ENCODE results near the gene WFIKKN1. TPM values are rescaled to one million over a fixed set of nuclear protein-coding genes. Genes with fewer than 3 reads are reported as not detected.

The WFIKKN1 gene
- total RNA-seq, 2 donors from 2014 or later = 7.7 to 11.6 TPM

DNA sequence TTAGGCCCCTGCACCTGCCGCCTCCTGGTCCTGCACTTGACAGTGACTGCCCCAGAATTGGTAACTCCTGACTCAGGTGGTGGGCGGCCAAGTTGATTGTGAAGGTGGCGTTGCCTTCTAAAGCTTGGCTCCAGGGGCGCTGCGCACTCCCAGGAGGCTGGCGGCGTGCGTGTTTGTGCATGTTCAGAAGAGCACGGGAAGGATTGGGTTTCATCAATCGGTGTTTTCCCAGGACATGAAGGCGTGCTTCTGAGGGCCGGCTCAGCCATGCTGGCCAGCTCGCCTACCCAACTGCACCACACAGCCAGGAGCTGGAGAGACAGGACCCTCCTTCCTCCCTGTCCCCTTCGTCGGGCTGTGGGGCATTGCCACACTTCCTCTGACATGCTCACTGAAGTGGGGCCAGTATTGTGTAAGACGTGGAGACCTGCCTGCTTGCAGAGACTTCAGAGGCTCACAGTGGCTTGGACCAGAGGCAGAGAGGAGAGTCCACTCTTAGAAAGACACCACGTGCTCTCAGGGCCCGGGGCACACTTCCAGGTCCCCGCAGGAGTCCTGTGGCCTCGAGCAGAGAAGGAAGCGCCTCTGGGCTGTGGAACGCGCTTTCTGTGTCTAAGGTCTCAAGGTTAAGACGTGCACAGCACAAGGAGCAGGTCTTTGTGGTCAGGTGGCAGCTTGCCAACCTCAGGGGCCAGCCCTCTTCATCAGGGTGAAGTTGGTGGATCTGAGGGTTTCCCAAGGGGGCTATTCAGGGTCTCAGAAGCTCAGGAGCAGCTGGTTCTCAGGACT is 38.1 kb upstream of the WFIKKN1 start:
- peaks cover 13% of the 10 kb centered on the region for H3K27me3 Mint-ChIP-seq (ENCODE audit: insufficient read depth)
- WGBS, 2 experiments (ENCODE audit: insufficient coverage in 1 of 2, insufficient read length in 1 of 2) = 94 to 97% methylated on average over 23 to 24 of the region's 24 CpGs
- H3K9me3 Mint-ChIP-seq = no peaks in the 10 kb centered on the region
- Histone ChIP-seq H3K36me3 (ENCODE audit: control insufficient read depth, insufficient read depth, low read length) (no peaks in the 10 kb centered on the region), H3K27ac (ENCODE audit: low read depth, low read length) (no peak overlapping the region), H3K4me3 (ENCODE audit: low read length) (no peak overlapping the region), H3K9ac (ENCODE audit: extremely low read depth, low read length, poor library complexity, severe bottlenecking) (no peak overlapping the region), H3K4me1 (ENCODE audit: control insufficient read depth, insufficient read depth, low read length) (no peaks in the 10 kb centered on the region), H3K9me3 (ENCODE audit: control insufficient read depth, low read length) (no peaks in the 10 kb centered on the region), H3K27me3 (ENCODE audit: control insufficient read depth, insufficient read depth, low read length, poor library complexity, severe bottlenecking) (peaks cover 9% of the 10 kb centered on the region)
- peaks cover 7% of the 10 kb centered on the region for H3K4me1 Mint-ChIP-seq
- TF ChIP-seq, protein P1, sequence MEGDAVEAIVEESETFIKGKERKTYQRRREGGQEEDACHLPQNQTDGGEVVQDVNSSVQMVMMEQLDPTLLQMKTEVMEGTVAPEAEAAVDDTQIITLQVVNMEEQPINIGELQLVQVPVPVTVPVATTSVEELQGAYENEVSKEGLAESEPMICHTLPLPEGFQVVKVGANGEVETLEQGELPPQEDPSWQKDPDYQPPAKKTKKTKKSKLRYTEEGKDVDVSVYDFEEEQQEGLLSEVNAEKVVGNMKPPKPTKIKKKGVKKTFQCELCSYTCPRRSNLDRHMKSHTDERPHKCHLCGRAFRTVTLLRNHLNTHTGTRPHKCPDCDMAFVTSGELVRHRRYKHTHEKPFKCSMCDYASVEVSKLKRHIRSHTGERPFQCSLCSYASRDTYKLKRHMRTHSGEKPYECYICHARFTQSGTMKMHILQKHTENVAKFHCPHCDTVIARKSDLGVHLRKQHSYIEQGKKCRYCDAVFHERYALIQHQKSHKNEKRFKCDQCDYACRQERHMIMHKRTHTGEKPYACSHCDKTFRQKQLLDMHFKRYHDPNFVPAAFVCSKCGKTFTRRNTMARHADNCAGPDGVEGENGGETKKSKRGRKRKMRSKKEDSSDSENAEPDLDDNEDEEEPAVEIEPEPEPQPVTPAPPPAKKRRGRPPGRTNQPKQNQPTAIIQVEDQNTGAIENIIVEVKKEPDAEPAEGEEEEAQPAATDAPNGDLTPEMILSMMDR (conservative IDR thresholded peaks at IDR 0.05) = no peak
- peaks cover 18% of the 10 kb centered on the region for H3K36me3 Mint-ChIP-seq (ENCODE audit: low read depth)
- no peak overlapping the region for H3K4me3 Mint-ChIP-seq
- H3K27ac Mint-ChIP-seq = no peak overlapping the region
- DNase-seq = no peak

DNA sequence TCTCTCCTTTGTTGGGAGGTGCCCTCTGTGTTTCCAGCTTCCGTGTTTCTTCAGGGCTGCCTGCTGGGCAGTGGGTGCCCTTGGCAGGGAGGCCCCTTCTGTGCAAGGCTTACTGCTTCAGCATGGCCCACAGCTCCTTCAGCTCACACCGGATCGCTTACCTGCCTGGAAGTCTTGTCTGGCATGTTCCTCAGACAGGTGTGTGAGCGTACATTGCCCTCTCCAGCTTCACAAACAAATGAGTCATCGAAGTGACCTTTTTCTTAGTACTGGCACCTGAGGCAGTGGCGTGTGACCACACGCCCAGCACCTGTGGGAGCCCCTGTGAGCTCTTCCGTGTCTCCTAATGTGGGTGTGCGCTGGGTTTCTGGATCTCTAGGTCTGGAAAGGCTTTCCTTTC is 37.4 kb upstream of the WFIKKN1 start:
- DNase-seq = no peak
- 93 to 94% methylated on average over 9 of the region's 9 CpGs for WGBS, 2 experiments (ENCODE audit: insufficient coverage in 1 of 2, insufficient read length in 1 of 2)
- Mint-ChIP-seq H3K4me3 (no peak overlapping the region), H3K36me3 (ENCODE audit: low read depth) (peaks cover 18% of the 10 kb centered on the region), H3K27me3 (ENCODE audit: insufficient read depth) (peaks cover 12% of the 10 kb centered on the region), H3K9me3 (no peaks in the 10 kb centered on the region), H3K27ac (no peak overlapping the region), H3K4me1 (peaks cover 7% of the 10 kb centered on the region)
- Histone ChIP-seq H3K27me3 (ENCODE audit: control insufficient read depth, insufficient read depth, low read length, poor library complexity, severe bottlenecking) (peaks cover 9% of the 10 kb centered on the region), H3K36me3 (ENCODE audit: control insufficient read depth, insufficient read depth, low read length) (no peaks in the 10 kb centered on the region), H3K4me1 (ENCODE audit: control insufficient read depth, insufficient read depth, low read length) (no peaks in the 10 kb centered on the region), H3K27ac (ENCODE audit: low read depth, low read length) (no peak overlapping the region), H3K9ac (ENCODE audit: extremely low read depth, low read length, poor library complexity, severe bottlenecking) (no peak overlapping the region), H3K4me3 (ENCODE audit: low read length) (no peak overlapping the region), H3K9me3 (ENCODE audit: control insufficient read depth, low read length) (no peaks in the 10 kb centered on the region)
- TF ChIP-seq, protein P1 (conservative IDR thresholded peaks at IDR 0.05) = no peak

DNA sequence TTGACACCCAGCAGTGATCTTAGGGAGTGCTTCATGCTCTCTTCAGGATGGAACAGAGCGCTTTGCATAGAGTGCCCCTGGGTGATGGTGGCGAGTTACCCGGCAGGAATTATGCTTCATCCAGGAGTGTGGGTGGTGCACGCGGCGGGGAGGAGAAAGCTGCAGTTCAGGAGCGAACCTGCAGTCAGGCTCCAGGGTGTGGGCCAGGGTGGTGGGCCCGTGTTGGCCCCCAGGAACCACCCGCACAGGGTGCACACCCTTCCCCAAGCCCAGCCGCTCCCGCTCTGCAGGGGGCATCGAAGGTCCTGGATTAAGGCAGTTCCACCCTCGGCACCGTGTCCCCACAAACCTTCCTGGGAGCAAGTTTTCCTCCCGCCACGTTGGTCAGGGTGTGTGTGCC is 37.0 kb upstream of the WFIKKN1 start:
- Histone ChIP-seq H3K4me3 (ENCODE audit: low read length) (no peak overlapping the region), H3K27ac (ENCODE audit: low read depth, low read length) (no peak overlapping the region), H3K27me3 (ENCODE audit: control insufficient read depth, insufficient read depth, low read length, poor library complexity, severe bottlenecking) (peaks cover 9% of the 10 kb centered on the region), H3K9ac (ENCODE audit: extremely low read depth, low read length, poor library complexity, severe bottlenecking) (no peak overlapping the region), H3K4me1 (ENCODE audit: control insufficient read depth, insufficient read depth, low read length) (no peaks in the 10 kb centered on the region), H3K9me3 (ENCODE audit: control insufficient read depth, low read length) (no peaks in the 10 kb centered on the region), H3K36me3 (ENCODE audit: control insufficient read depth, insufficient read depth, low read length) (peaks cover under 1% of the 10 kb centered on the region)
- TF ChIP-seq, protein P1 (conservative IDR thresholded peaks at IDR 0.05) = no peak
- Mint-ChIP-seq H3K4me3 (no peak overlapping the region), H3K27ac (no peak overlapping the region), H3K27me3 (ENCODE audit: insufficient read depth) (peaks cover 11% of the 10 kb centered on the region), H3K36me3 (ENCODE audit: low read depth) (peaks cover 22% of the 10 kb centered on the region), H3K4me1 (peaks cover 7% of the 10 kb centered on the region), H3K9me3 (no peaks in the 10 kb centered on the region)
- WGBS, 2 experiments (ENCODE audit: insufficient coverage in 1 of 2, insufficient read length in 1 of 2) = 79 to 89% methylated on average over 12 to 16 of the region's 16 CpGs
- no peak for DNase-seq
